CD4-positive, alpha-beta T cell (primary cell): Measurements from ENCODE around the gene NOXA1. TPM values are rescaled to one million over a fixed set of nuclear protein-coding genes. Genes with fewer than 3 reads are reported as not detected.

ENCODE experiments used
- ATAC-seq: fragments of 200-7000 bp; cut with Tn5 transposase; one replicate; pipeline ENCODE4 v1.10.0; 2022; ENCODE audit warnings: mild to moderate bottlenecking; ENCODE audit not compliant: poor library complexity
- CTCF ChIA-PET: fragments of 350-600 bp; sonication (Branson Sonifier 250); formaldehyde crosslinking; loops from one replicate; lab custom pipeline; 2021; ENCODE audit warnings: antibody characterized with exemption, inconsistent platforms; lab: Charles Lee
- POLR2A ChIA-PET: fragments of 350-600 bp; sonication (Branson Sonifier 250); formaldehyde crosslinking; loops from one replicate; lab custom pipeline; 2021; ENCODE audit warnings: antibody characterized with exemption, inconsistent platforms; lab: Charles Lee
- DNase-seq, 14 experiments: peaks; one replicate each; pipeline ENCODE4 v3.0.0-alpha.2; 2013 to 2020; ENCODE audit warnings: mixed read lengths in 2 of 14
- H3K27ac ChIP-seq, 2 donors: one replicate each; pipeline versions ENCODE4 v1.5.1 to v1.7.0; 2013; ENCODE audit warnings: low read length in 2 of 2, low read depth in 1 of 2, mild to moderate bottlenecking in 1 of 2
- H3K27me3 ChIP-seq, 2 experiments: 1 replicate in 1 of 2; 2 replicates in 1 of 2; pipeline versions ENCODE4 v1.6.1 to v1.7.0; 2013; ENCODE audit warnings: low read length in 2 of 2, control low read depth in 1 of 2, mild to moderate bottlenecking in 1 of 2, moderate library complexity in 1 of 2; ENCODE audit not compliant: insufficient read depth in 2 of 2, control insufficient read depth in 1 of 2
- H3K36me3 ChIP-seq: one replicate; pipeline ENCODE4 v1.6.1; 2013; ENCODE audit warnings: low read length, control low read depth; ENCODE audit not compliant: insufficient read depth
- H3K4me1 ChIP-seq: one replicate; pipeline ENCODE4 v1.6.1; 2013; ENCODE audit warnings: low read length, control low read depth; ENCODE audit not compliant: insufficient read depth
- H3K4me3 ChIP-seq: one replicate; pipeline ENCODE4 v1.5.1; 2013; ENCODE audit warnings: mild to moderate bottlenecking, low read length, moderate library complexity
- H3K9me3 ChIP-seq, 2 experiments: 1 replicate in 1 of 2; 2 replicates in 1 of 2; pipeline versions ENCODE4 v1.6.1 to v1.7.0; 2013; ENCODE audit warnings: low read length in 2 of 2, mild to moderate bottlenecking in 2 of 2, control low read depth in 1 of 2, moderate library complexity in 1 of 2; ENCODE audit not compliant: control insufficient read depth in 1 of 2, insufficient read depth in 1 of 2
- H3K27ac Mint-ChIP-seq: one replicate; pipeline ENCODE4 v1.8.0; 2020; ENCODE audit warnings: mixed read lengths
- H3K27me3 Mint-ChIP-seq: one replicate; pipeline ENCODE4 v1.8.0; 2021; ENCODE audit warnings: mixed read lengths
- H3K36me3 Mint-ChIP-seq: one replicate; pipeline ENCODE4 v1.8.0; 2021; ENCODE audit warnings: low read depth, mixed read lengths
- H3K4me1 Mint-ChIP-seq: one replicate; pipeline ENCODE4 v1.8.0; 2021; ENCODE audit warnings: low read depth, mixed read lengths
- H3K4me3 Mint-ChIP-seq: one replicate; pipeline ENCODE4 v1.8.0; 2020; ENCODE audit warnings: mild to moderate bottlenecking, mixed read lengths
- H3K9me3 Mint-ChIP-seq: one replicate; pipeline ENCODE4 v1.8.0; 2020; ENCODE audit warnings: mixed read lengths
- intact Hi-C, 2 experiments: fragments of 100-400 bp; cut with DNase I in 1 of 2; cut with micrococcal nuclease in 1 of 2; formaldehyde crosslinking; loops; one replicate each; pipeline versions ENCODE4 v1.15.1 to v1.9.0; 2023 to 2025; cut with DNase I, micrococcal nuclease
- total RNA-seq, 174 experiments: library from RNA in 2 of 174; stranded (reverse) in 2 of 174; gene quantifications; one replicate each; pipeline ENCODE4 v1.2.3 and lab custom pipeline; 2021 to 2026
- TF ChIP-seq, protein P1 (sequence below): fragments of 200-600 bp; IDR thresholded peaks from one replicate; pipeline ENCODE4 v1.8.0; 2022; ENCODE audit warnings: antibody characterized with exemption, mild to moderate bottlenecking

The NOXA1 gene
- total RNA-seq, 2 experiments from 2014 or later = 6.7 to 7.7 TPM

DNA sequence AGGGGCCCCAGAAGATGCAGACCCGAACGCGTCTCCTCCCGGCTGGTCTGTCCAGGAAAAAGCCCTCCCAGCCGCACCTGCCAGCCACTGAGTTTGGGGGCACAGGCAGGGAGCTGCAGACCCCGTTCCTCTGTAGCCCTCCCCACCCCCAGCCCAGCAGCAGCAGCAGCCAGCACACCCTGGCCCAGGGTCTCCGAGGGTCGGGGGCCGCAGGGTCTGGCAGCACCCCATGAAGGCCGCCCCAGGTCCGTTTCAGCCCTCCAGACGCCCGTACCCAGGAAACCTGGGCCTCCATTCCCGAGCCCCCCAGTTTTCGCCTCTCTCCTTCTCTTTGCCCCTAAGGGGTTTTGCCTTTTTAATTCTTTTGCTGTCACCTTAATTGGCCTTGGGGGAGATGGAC is 19.9 kb upstream of the NOXA1 start:
- ATAC-seq = no peak

DNA sequence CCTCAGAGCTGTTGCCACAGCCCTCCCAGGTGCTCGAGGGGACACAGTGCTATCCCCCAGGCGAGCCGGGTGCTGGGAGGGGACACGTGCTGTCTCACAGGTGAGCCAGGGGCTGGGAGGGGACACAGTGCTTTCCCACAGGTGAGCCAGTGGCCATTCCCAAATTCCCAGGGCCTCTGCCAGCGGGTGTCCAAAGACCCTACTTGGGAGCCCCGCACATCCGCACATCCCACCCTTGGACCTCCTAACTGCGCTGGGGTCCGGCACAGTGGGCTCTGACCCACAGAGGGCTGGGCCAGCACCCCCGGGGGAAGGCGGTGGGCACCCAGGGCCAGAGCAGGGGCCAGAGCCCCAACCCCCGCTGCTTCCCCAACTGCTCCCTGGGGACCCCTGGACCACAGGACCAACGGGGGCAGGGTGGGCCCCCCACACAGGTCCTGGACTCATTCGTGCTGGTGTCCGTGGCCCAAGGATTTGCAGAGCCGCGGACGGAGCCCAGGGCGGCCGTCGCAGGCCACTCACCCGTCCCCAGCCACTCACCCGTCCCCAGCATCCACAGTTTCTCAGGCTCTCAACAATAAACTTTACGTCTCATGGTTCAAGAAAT is 18.1 kb upstream of the NOXA1 start:
- H3K27ac Mint-ChIP-seq = no peak overlapping the region

More for the DNA sequence above, 19.9 kb upstream of the NOXA1 start:
- H3K27me3 Mint-ChIP-seq = no peaks in the 10 kb centered on the region
- ChIA-PET POLR2A (no interaction called here), CTCF (no interaction called here)
- H3K36me3 ChIP-seq = peaks cover 3% of the 10 kb centered on the region
- no peak overlapping the region for H3K4me3 Mint-ChIP-seq
- no peaks in the 10 kb centered on the region for H3K9me3 Mint-ChIP-seq
- no peak for DNase-seq
- H3K4me1 Mint-ChIP-seq = no peaks in the 10 kb centered on the region
- peaks cover 0 to 10% of the 10 kb centered on the region in 2 experiments for H3K27me3 ChIP-seq
- peaks cover 13% of the 10 kb centered on the region for H3K4me1 ChIP-seq
- TF ChIP-seq, protein P1, sequence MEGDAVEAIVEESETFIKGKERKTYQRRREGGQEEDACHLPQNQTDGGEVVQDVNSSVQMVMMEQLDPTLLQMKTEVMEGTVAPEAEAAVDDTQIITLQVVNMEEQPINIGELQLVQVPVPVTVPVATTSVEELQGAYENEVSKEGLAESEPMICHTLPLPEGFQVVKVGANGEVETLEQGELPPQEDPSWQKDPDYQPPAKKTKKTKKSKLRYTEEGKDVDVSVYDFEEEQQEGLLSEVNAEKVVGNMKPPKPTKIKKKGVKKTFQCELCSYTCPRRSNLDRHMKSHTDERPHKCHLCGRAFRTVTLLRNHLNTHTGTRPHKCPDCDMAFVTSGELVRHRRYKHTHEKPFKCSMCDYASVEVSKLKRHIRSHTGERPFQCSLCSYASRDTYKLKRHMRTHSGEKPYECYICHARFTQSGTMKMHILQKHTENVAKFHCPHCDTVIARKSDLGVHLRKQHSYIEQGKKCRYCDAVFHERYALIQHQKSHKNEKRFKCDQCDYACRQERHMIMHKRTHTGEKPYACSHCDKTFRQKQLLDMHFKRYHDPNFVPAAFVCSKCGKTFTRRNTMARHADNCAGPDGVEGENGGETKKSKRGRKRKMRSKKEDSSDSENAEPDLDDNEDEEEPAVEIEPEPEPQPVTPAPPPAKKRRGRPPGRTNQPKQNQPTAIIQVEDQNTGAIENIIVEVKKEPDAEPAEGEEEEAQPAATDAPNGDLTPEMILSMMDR = no peak
- intact Hi-C loops = no loop called here
- peaks cover 8% of the 10 kb centered on the region for H3K36me3 Mint-ChIP-seq
- no peaks in the 10 kb centered on the region for H3K9me3 ChIP-seq
- no peak overlapping the region for H3K4me3 ChIP-seq
- H3K27ac ChIP-seq = no peak overlapping the region
- no peak overlapping the region for H3K27ac Mint-ChIP-seq

DNA sequence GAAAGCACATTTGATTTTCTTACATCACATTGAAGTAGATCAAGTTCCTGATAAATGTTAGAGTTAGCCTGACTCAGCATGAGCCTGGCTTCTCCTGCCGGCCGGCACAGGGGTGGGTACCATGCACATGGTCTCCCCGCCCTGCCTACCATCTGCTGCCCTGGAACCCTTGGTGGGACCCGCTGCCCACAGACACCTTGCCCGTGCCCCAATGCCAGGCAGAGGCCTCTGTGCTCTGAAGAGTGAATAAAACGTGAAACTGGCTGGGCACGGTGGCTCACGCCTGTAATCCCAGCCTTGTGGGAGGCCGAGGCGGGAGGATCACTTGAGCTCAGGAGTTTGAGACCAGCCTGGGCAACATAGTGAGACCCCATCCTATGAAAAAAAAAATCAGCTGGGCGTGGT is 17.5 kb upstream of the NOXA1 start:
- H3K4me3 ChIP-seq = no peak overlapping the region
- H3K27me3 ChIP-seq = peaks cover 0 to 10% of the 10 kb centered on the region in 2 experiments
- Mint-ChIP-seq H3K27me3 (peaks cover 5% of the 10 kb centered on the region), H3K36me3 (peaks cover 8% of the 10 kb centered on the region), H3K4me1 (no peaks in the 10 kb centered on the region), H3K9me3 (no peaks in the 10 kb centered on the region), H3K27ac (no peak overlapping the region), H3K4me3 (no peak overlapping the region)
- H3K36me3 ChIP-seq = peaks cover 3% of the 10 kb centered on the region
- intact Hi-C loops = loop anchor here (2.0 to 5.0 kb wide), 3 partner anchors 103 to 413 kb away; partner anchors contain the start of genes NRARP (in 1 of the 2) and PAXX (in 1 of the 2)
- ChIA-PET POLR2A (no interaction called here), CTCF (no interaction called here)
- DNase-seq (no peak), ATAC-seq (no peak)
- TF ChIP-seq, protein P1 = no peak
- no peaks in the 10 kb centered on the region for H3K9me3 ChIP-seq
- H3K27ac ChIP-seq = no peak overlapping the region
- peaks cover 16% of the 10 kb centered on the region for H3K4me1 ChIP-seq

More for the DNA sequence above, 18.1 kb upstream of the NOXA1 start:
- peaks cover 5% of the 10 kb centered on the region for H3K27me3 Mint-ChIP-seq
- no peak for ATAC-seq
- no peak for DNase-seq
- no peaks in the 10 kb centered on the region for H3K4me1 Mint-ChIP-seq
- ChIA-PET CTCF (no interaction called here), POLR2A (no interaction called here)
- H3K9me3 Mint-ChIP-seq = no peaks in the 10 kb centered on the region
- Histone ChIP-seq H3K4me3 (no peak overlapping the region), H3K9me3 (no peaks in the 10 kb centered on the region), H3K36me3 (peaks cover 3% of the 10 kb centered on the region), H3K27ac (no peak overlapping the region), H3K4me1 (peaks cover 13% of the 10 kb centered on the region), H3K27me3 (peaks cover 0 to 10% of the 10 kb centered on the region in 2 experiments)
- H3K36me3 Mint-ChIP-seq = peaks cover 8% of the 10 kb centered on the region
- no peak overlapping the region for H3K4me3 Mint-ChIP-seq
- intact Hi-C loops = loop anchor here in 1 of 2 experiments (5.0 kb wide), 1 partner anchor 413 kb away; the partner anchor contains the start of gene PAXX
- TF ChIP-seq, protein P1 = no peak
